Loucy (cell line): ENCODE measurements around the gene CRYBA2.

ENCODE experiments used
- H2AFZ ChIP-seq: fragments of 200-600 bp; sonication (generic); 2 replicates; pipeline ENCODE4 v1.6.0; 2016; ENCODE audit warnings: antibody characterized with exemption, mild to moderate bottlenecking, low read length, moderate library complexity
- H3F3A ChIP-seq: fragments of 200-600 bp; 2 replicates; pipeline ENCODE4 v1.6.0; 2016; ENCODE audit warnings: antibody characterized with exemption, low read depth, mild to moderate bottlenecking
- H3K27me3 ChIP-seq: fragments of 200-600 bp; sonication (generic); 2 replicates; pipeline ENCODE4 v1.6.1; 2014; ENCODE audit warnings: low read length, mild to moderate bottlenecking; ENCODE audit not compliant: insufficient read depth, poor library complexity, severe bottlenecking
- H3K36me3 ChIP-seq: fragments of 200-600 bp; sonication (generic); 2 replicates; pipeline ENCODE4 v1.6.1; 2016; ENCODE audit warnings: low read length; ENCODE audit not compliant: insufficient read depth
- H3K4me1 ChIP-seq: fragments of 200-600 bp; sonication (generic); 2 replicates; pipeline ENCODE4 v1.5.1; 2014; ENCODE audit warnings: low read length, mild to moderate bottlenecking; ENCODE audit not compliant: insufficient read depth, poor library complexity, severe bottlenecking
- H3K4me2 ChIP-seq: fragments of 200-600 bp; sonication (generic); 2 replicates; pipeline ENCODE4 v1.6.0; 2014; ENCODE audit warnings: antibody characterized with exemption, low read length, low read depth, mild to moderate bottlenecking; ENCODE audit not compliant: poor library complexity, severe bottlenecking
- H3K4me3 ChIP-seq: fragments of 200-600 bp; sonication (generic); 2 replicates; pipeline ENCODE4 v1.5.1; 2014; ENCODE audit warnings: low read length, mild to moderate bottlenecking, mixed read lengths; ENCODE audit not compliant: poor library complexity, severe bottlenecking
- H3K79me2 ChIP-seq: fragments of 200-600 bp; sonication (generic); 2 replicates; pipeline ENCODE4 v1.6.1; 2014; ENCODE audit warnings: low read length; ENCODE audit not compliant: insufficient read depth
- H3K9ac ChIP-seq: fragments of 200-600 bp; sonication (generic); 2 replicates; pipeline ENCODE4 v1.6.0; 2014; ENCODE audit warnings: mild to moderate bottlenecking, low read depth, low read length, moderate library complexity; ENCODE audit not compliant: poor library complexity, severe bottlenecking
- H3K9me2 ChIP-seq: fragments of 200-600 bp; sonication (generic); replicated peaks from 2 replicates; pipeline ENCODE4 v1.6.1; 2016; ENCODE audit warnings: low read depth, low read length, mixed read lengths
- H3K9me3 ChIP-seq: fragments of 200-600 bp; sonication (generic); 2 replicates; pipeline ENCODE4 v1.6.1; 2014; ENCODE audit warnings: mild to moderate bottlenecking, antibody characterized with exemption, low read length, low read depth; ENCODE audit not compliant: insufficient read depth
- H4K20me1 ChIP-seq: fragments of 200-600 bp; sonication (generic); 2 replicates; pipeline ENCODE4 v1.6.0; 2014; ENCODE audit warnings: antibody characterized with exemption, low read length, mild to moderate bottlenecking; ENCODE audit not compliant: insufficient read depth, poor library complexity, severe bottlenecking
- CTCF ChIP-seq: fragments of 200-600 bp; sonication (generic); conservative IDR thresholded peaks from 2 replicates; pipeline ENCODE4 v1.5.1; 2014; ENCODE audit warnings: mild to moderate bottlenecking, antibody characterized with exemption, low read length
- EZH2phosphoT487 ChIP-seq: fragments of 200-600 bp; IDR thresholded peaks from 2 replicates; pipeline ENCODE4 v1.6.1; 2018; ENCODE audit warnings: antibody characterized with exemption, mild to moderate bottlenecking, moderate library complexity, borderline replicate concordance

Gene CRYBA2

GRCh38 chr2:219001100-219001576, 7.9 kb upstream of the CRYBA2 start:
- H3F3A ChIP-seq, result no peaks in the 10 kb centered on the region
- H3K4me3 ChIP-seq, result no peak overlapping the region

GRCh38 chr2:219000569-219000960, 7.3 kb upstream of the CRYBA2 start:
- no peak overlapping the region for H3K4me3 ChIP-seq

More at GRCh38 chr2:219001100-219001576, 7.9 kb upstream of the CRYBA2 start:
- no peak overlapping the region for H3K9ac ChIP-seq
- no peaks in the 10 kb centered on the region for H4K20me1 ChIP-seq
- H3K4me2 ChIP-seq, result no peak overlapping the region
- no peaks in the 10 kb centered on the region for H3K27me3 ChIP-seq
- no peak overlapping the region for H2AFZ ChIP-seq
- no peaks in the 10 kb centered on the region for H3K9me3 ChIP-seq
- no peaks in the 10 kb centered on the region for H3K79me2 ChIP-seq
- no peaks in the 10 kb centered on the region for H3K36me3 ChIP-seq
- peaks cover 33% of the 10 kb centered on the region for H3K4me1 ChIP-seq
- no peaks in the 10 kb centered on the region for H3K9me2 ChIP-seq
- TF ChIP-seq CTCF, result no peak
- TF ChIP-seq EZH2phosphoT487, result no peak

GRCh38 chr2:218999881-219000568, 6.8 kb upstream of the CRYBA2 start:
- H2AFZ ChIP-seq, result no peak overlapping the region
- no peaks in the 10 kb centered on the region for H3K9me3 ChIP-seq
- H3K27me3 ChIP-seq, result no peaks in the 10 kb centered on the region
- H3K4me2 ChIP-seq, result no peak overlapping the region
- no peaks in the 10 kb centered on the region for H3K9me2 ChIP-seq
- H3K4me3 ChIP-seq, result no peak overlapping the region
- no peaks in the 10 kb centered on the region for H4K20me1 ChIP-seq
- peak overlapping the region; percentile 16 for H3K9ac ChIP-seq
- no peaks in the 10 kb centered on the region for H3K36me3 ChIP-seq
- no peaks in the 10 kb centered on the region for H3K79me2 ChIP-seq
- TF ChIP-seq CTCF (no peak), EZH2phosphoT487 (no peak)
- no peaks in the 10 kb centered on the region for H3F3A ChIP-seq
- peaks cover 33% of the 10 kb centered on the region for H3K4me1 ChIP-seq

More at GRCh38 chr2:219000569-219000960, 7.3 kb upstream of the CRYBA2 start:
- Histone ChIP-seq H3K36me3 (no peaks in the 10 kb centered on the region), H3K9me2 (no peaks in the 10 kb centered on the region), H2AFZ (no peak overlapping the region), H3F3A (no peaks in the 10 kb centered on the region), H3K79me2 (no peaks in the 10 kb centered on the region), H3K27me3 (no peaks in the 10 kb centered on the region), H4K20me1 (no peaks in the 10 kb centered on the region), H3K9me3 (no peaks in the 10 kb centered on the region), H3K4me2 (no peak overlapping the region), H3K4me1 (peaks cover 33% of the 10 kb centered on the region), H3K9ac (no peak overlapping the region)
- TF ChIP-seq EZH2phosphoT487 (no peak), CTCF (no peak)
